Measurements from ENCODE around the gene C1orf56. TPM values are rescaled to one million over a fixed set of nuclear protein-coding genes. Genes with fewer than 3 reads are reported as not detected.
A peak's percentile ranks its signal among the peaks of the same experiment; 100 is the strongest.

The C1orf56 gene
- total and polyA plus RNA-seq, 4 donors: 1.5 to 11.2 (median 3.3) TPM

- Histone ChIP-seq H3K27me3 (ENCODE audit: control insufficient read depth in 4 of 4, insufficient read depth in 4 of 4, low read length in 3 of 4) (no peaks in the 10 kb centered on the region), H3K27ac (ENCODE audit: low read depth in 1 of 2, low read length in 2 of 2) (peak overlapping the region; percentile 84), H3K9me3 (ENCODE audit: control insufficient read depth in 4 of 4, low read length in 3 of 4) (no peaks in the 10 kb centered on the region), H3K36me3 (ENCODE audit: control insufficient read depth in 4 of 4, insufficient read depth in 3 of 4, low read depth in 1 of 4, low read length in 3 of 4) (no peaks in the 10 kb centered on the region), H3K4me1 (ENCODE audit: control insufficient read depth in 4 of 4, insufficient read depth in 4 of 4, low read length in 3 of 4) (peaks cover 18 to 68% (median 61%) of the 10 kb centered on the region in 4 donors), H3K4me3 (ENCODE audit: low read depth in 1 of 3, low read length in 3 of 3) (peak overlapping the region in 1 of 3 donors; percentile 78), H3K9ac (ENCODE audit: low read depth in 1 of 2, low read length in 2 of 2) (peak overlapping the region in 1 of 2 donors; percentile 64)
- DNase-seq (ENCODE audit: low spot score): no peak
- TF ChIP-seq ATF3 (IDR thresholded peaks at IDR 0.05) (no peak), NR2F2 (IDR thresholded peaks at IDR 0.05) (no peak), HNF4G (IDR thresholded peaks at IDR 0.05) (no peak), YY1 (IDR thresholded peaks at IDR 0.05) (no peak), MAX (IDR thresholded peaks at IDR 0.05) (no peak), TAF1 (conservative IDR thresholded peaks at IDR 0.05) (no peak), HNF4A (conservative IDR thresholded peaks at IDR 0.05) (no peak), ZBTB33 (IDR thresholded peaks at IDR 0.05) (no peak), CTCF (IDR thresholded peaks at IDR 0.05; ENCODE audit: low read depth, low read length, missing input control) (no peak), EGR1 (IDR thresholded peaks at IDR 0.05; ENCODE audit: low read depth in 2 of 2) (no peak), RXRA (IDR thresholded peaks at IDR 0.05) (no peak), FOXA2 (IDR thresholded peaks at IDR 0.05) (no peak), RAD21 (IDR thresholded peaks at IDR 0.05) (no peak)
- WGBS: 6% methylated on average over 4 of the region's 4 CpGs
Observed at GRCh38 chr1:151007853-151008243, 39.7 kb upstream of the C1orf56 start.

- H3K9me3 ChIP-seq (ENCODE audit: control insufficient read depth in 4 of 4, low read length in 3 of 4): no peaks in the 10 kb centered on the region
- DNase-seq (ENCODE audit: low spot score): peak; percentile 97
- H3K27me3 ChIP-seq (ENCODE audit: control insufficient read depth in 4 of 4, insufficient read depth in 4 of 4, low read length in 3 of 4): no peaks in the 10 kb centered on the region
- peak within 1 kb of the TSS; percentile 84 for H3K27ac ChIP-seq (ENCODE audit: low read depth in 1 of 2, low read length in 2 of 2)
- peak within 1 kb of the TSS; percentile 42 to 95 for H3K9ac ChIP-seq (ENCODE audit: low read depth in 1 of 2, low read length in 2 of 2)
- H3K4me1 ChIP-seq (ENCODE audit: control insufficient read depth in 4 of 4, insufficient read depth in 4 of 4, low read length in 3 of 4): peaks cover 16 to 70% (median 61%) of the 10 kb centered on the region in 4 donors
- H3K36me3 ChIP-seq (ENCODE audit: control insufficient read depth in 4 of 4, insufficient read depth in 3 of 4, low read depth in 1 of 4, low read length in 3 of 4): no peaks in the 10 kb centered on the region
- under 1% methylated on average over 69 of the region's 69 CpGs for WGBS
- peak within 1 kb of the TSS; percentile 53 to 78 (median 76) for H3K4me3 ChIP-seq (ENCODE audit: low read depth in 1 of 3, low read length in 3 of 3)
- TF ChIP-seq ATF3 (IDR thresholded peaks at IDR 0.05): no peak
- no peak for TF ChIP-seq MAX (IDR thresholded peaks at IDR 0.05)
- TF ChIP-seq HNF4G (IDR thresholded peaks at IDR 0.05): peak; percentile 63
- no peak for TF ChIP-seq CTCF (IDR thresholded peaks at IDR 0.05; ENCODE audit: low read depth, low read length, missing input control)
- TF ChIP-seq REST (IDR thresholded peaks at IDR 0.05): peak; percentile 21
- peak in 1 of 2 donors; percentile 54 for TF ChIP-seq JUND (IDR thresholded peaks at IDR 0.05)
- no peak for TF ChIP-seq FOXA2 (IDR thresholded peaks at IDR 0.05)
- TF ChIP-seq HNF4A (conservative IDR thresholded peaks at IDR 0.05): peak; percentile 62 to 68
- peak in 1 of 2 donors; percentile 24 for TF ChIP-seq EGR1 (IDR thresholded peaks at IDR 0.05; ENCODE audit: low read depth in 2 of 2)
- TF ChIP-seq TAF1 (conservative IDR thresholded peaks at IDR 0.05): no peak
- peak; percentile 66 for TF ChIP-seq NR2F2 (IDR thresholded peaks at IDR 0.05)
- peak; percentile 31 for TF ChIP-seq YY1 (IDR thresholded peaks at IDR 0.05)
Observed at GRCh38 chr1:151008244-151009205, 39.0 kb upstream of the C1orf56 start, which contains the start of gene PRUNE1. Gene PRUNE1 (plus strand): TSS chr1:151008449. CDS start chr1:151008633, 184 bp downstream.
